HCT116 (cell line): ENCODE data around the gene ZFP92.

ENCODE experiments used
- CBX3 ChIP-seq: IDR thresholded peaks from 2 replicates; pipeline ENCODE4 v1.6.1; 2012; ENCODE audit warnings: low read depth
- ELF1 ChIP-seq: IDR thresholded peaks from 2 replicates; pipeline ENCODE4 v1.6.1; 2012; ENCODE audit warnings: low read depth, borderline replicate concordance
- JUND ChIP-seq: IDR thresholded peaks from 2 replicates; pipeline ENCODE4 v1.6.1; 2012
- MAX ChIP-seq: IDR thresholded peaks from 2 replicates; pipeline ENCODE4 v1.6.1; 2012
- POLR2A ChIP-seq: IDR thresholded peaks from 2 replicates; pipeline ENCODE4 v1.7.0; 2011; ENCODE audit warnings: borderline replicate concordance; ENCODE audit not compliant: insufficient read depth, insufficient read length; ENCODE audit errors: extremely low read depth
- POLR2AphosphoS5 ChIP-seq: IDR thresholded peaks from 2 replicates; pipeline ENCODE4 v1.6.1; 2011; ENCODE audit warnings: mild to moderate bottlenecking, low read depth, low read length, moderate library complexity
- RAD21 ChIP-seq: IDR thresholded peaks from 2 replicates; pipeline ENCODE4 v1.6.1; 2012; ENCODE audit warnings: low read depth, mild to moderate bottlenecking
- SRF ChIP-seq: IDR thresholded peaks from 2 replicates; pipeline ENCODE4 v1.6.1; 2012; ENCODE audit warnings: low read depth
- YY1 ChIP-seq: IDR thresholded peaks from 2 replicates; pipeline ENCODE4 v1.6.1; 2011; ENCODE audit warnings: low read length, low read depth, moderate library complexity, mild to moderate bottlenecking; ENCODE audit not compliant: insufficient replicate concordance; ENCODE audit errors: extremely low read depth
- TF ChIP-seq, protein P1 (sequence below), 3 experiments: fragments of 200-600 bp in 1 of 3; sonication (generic) in 1 of 3; IDR thresholded peaks in 2 of 3; conservative IDR thresholded peaks in 1 of 3; 2 replicates each; pipeline ENCODE4 v1.5.1; 2012 to 2017; ENCODE audit warnings: low read depth in 2 of 3, low read length in 2 of 3, antibody characterized with exemption in 1 of 3, borderline replicate concordance in 1 of 3, control low read depth in 1 of 3, mild to moderate bottlenecking in 1 of 3, mixed read lengths in 1 of 3, mixed run types in 1 of 3, moderate library complexity in 1 of 3; ENCODE audit not compliant: insufficient read depth in 1 of 3
- TF ChIP-seq, protein P2 (sequence below): IDR thresholded peaks from 2 replicates; pipeline ENCODE4 v1.6.1; 2012; ENCODE audit warnings: low read depth

GRCh38 chrX:153382563-153383482 is 28.4 kb upstream of the ZFP92 start:
- no peak for TF ChIP-seq SRF
- TF ChIP-seq, protein P1, sequence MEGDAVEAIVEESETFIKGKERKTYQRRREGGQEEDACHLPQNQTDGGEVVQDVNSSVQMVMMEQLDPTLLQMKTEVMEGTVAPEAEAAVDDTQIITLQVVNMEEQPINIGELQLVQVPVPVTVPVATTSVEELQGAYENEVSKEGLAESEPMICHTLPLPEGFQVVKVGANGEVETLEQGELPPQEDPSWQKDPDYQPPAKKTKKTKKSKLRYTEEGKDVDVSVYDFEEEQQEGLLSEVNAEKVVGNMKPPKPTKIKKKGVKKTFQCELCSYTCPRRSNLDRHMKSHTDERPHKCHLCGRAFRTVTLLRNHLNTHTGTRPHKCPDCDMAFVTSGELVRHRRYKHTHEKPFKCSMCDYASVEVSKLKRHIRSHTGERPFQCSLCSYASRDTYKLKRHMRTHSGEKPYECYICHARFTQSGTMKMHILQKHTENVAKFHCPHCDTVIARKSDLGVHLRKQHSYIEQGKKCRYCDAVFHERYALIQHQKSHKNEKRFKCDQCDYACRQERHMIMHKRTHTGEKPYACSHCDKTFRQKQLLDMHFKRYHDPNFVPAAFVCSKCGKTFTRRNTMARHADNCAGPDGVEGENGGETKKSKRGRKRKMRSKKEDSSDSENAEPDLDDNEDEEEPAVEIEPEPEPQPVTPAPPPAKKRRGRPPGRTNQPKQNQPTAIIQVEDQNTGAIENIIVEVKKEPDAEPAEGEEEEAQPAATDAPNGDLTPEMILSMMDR (IDR thresholded peaks at IDR 0.05 in 2 of 3, conservative IDR thresholded peaks at IDR 0.05 in 1 of 3; ENCODE audit: borderline replicate concordance in 1 of 3, insufficient read depth in 1 of 3, low read depth in 2 of 3, low read length in 2 of 3) = no peak
- no peak for TF ChIP-seq POLR2AphosphoS5
- TF ChIP-seq POLR2A = no peak
- no peak for TF ChIP-seq JUND
- TF ChIP-seq, protein P2, sequence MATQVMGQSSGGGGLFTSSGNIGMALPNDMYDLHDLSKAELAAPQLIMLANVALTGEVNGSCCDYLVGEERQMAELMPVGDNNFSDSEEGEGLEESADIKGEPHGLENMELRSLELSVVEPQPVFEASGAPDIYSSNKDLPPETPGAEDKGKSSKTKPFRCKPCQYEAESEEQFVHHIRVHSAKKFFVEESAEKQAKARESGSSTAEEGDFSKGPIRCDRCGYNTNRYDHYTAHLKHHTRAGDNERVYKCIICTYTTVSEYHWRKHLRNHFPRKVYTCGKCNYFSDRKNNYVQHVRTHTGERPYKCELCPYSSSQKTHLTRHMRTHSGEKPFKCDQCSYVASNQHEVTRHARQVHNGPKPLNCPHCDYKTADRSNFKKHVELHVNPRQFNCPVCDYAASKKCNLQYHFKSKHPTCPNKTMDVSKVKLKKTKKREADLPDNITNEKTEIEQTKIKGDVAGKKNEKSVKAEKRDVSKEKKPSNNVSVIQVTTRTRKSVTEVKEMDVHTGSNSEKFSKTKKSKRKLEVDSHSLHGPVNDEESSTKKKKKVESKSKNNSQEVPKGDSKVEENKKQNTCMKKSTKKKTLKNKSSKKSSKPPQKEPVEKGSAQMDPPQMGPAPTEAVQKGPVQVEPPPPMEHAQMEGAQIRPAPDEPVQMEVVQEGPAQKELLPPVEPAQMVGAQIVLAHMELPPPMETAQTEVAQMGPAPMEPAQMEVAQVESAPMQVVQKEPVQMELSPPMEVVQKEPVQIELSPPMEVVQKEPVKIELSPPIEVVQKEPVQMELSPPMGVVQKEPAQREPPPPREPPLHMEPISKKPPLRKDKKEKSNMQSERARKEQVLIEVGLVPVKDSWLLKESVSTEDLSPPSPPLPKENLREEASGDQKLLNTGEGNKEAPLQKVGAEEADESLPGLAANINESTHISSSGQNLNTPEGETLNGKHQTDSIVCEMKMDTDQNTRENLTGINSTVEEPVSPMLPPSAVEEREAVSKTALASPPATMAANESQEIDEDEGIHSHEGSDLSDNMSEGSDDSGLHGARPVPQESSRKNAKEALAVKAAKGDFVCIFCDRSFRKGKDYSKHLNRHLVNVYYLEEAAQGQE = no peak
- TF ChIP-seq YY1 = no peak
- TF ChIP-seq RAD21 = no peak
- TF ChIP-seq MAX = no peak
- no peak for TF ChIP-seq CBX3
- no peak for TF ChIP-seq ELF1
